ENCODE results near the gene LDLRAD3. TPM values are rescaled to one million over a fixed set of nuclear protein-coding genes. Genes with fewer than 3 reads are reported as not detected.

Gene LDLRAD3
- total RNA-seq, 1 donor from 2014 or later = 8.6 TPM

- Mint-ChIP-seq H3K27me3 (ENCODE audit: low read depth) (peaks cover 13% of the 10 kb centered on the region), H3K4me1 (ENCODE audit: low read depth) (no peaks in the 10 kb centered on the region), H3K9me3 (ENCODE audit: low read depth) (no peaks in the 10 kb centered on the region), H3K27ac (ENCODE audit: unreplicated experiment) (no peak overlapping the region), H3K4me3 (ENCODE audit: unreplicated experiment) (no peak overlapping the region), H3K36me3 (ENCODE audit: low read depth) (no peaks in the 10 kb centered on the region)
- DNase-seq (ENCODE audit: low spot score) = no peak
- TF ChIP-seq, protein P1, sequence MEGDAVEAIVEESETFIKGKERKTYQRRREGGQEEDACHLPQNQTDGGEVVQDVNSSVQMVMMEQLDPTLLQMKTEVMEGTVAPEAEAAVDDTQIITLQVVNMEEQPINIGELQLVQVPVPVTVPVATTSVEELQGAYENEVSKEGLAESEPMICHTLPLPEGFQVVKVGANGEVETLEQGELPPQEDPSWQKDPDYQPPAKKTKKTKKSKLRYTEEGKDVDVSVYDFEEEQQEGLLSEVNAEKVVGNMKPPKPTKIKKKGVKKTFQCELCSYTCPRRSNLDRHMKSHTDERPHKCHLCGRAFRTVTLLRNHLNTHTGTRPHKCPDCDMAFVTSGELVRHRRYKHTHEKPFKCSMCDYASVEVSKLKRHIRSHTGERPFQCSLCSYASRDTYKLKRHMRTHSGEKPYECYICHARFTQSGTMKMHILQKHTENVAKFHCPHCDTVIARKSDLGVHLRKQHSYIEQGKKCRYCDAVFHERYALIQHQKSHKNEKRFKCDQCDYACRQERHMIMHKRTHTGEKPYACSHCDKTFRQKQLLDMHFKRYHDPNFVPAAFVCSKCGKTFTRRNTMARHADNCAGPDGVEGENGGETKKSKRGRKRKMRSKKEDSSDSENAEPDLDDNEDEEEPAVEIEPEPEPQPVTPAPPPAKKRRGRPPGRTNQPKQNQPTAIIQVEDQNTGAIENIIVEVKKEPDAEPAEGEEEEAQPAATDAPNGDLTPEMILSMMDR (IDR thresholded peaks at IDR 0.05) = no peak
These were observed 25.1 kb upstream of the LDLRAD3 start for GRCh38 chr11:35918716-35919115.

DNA sequence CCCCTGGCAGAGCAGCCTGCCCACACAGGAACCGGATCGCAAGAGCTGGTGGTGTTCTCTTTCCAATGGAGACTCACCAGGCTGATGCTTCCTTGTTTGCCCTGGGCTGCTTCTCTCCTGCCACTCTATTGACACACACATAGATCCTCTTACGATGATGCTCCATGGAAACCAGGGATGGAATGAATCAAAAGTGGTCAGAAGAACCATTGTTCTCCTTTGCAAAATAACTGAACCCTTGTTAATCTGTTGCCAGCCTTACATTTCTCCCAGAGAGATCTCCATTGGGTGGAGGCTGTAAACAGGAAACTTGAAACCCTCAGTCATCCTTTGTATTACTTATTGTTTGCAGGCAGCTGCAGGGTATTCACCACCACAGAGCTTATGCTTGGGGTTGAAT is 24.6 kb upstream of the LDLRAD3 start:
- Mint-ChIP-seq H3K36me3 (ENCODE audit: low read depth) (no peaks in the 10 kb centered on the region), H3K27me3 (ENCODE audit: low read depth) (peaks cover 13% of the 10 kb centered on the region), H3K27ac (ENCODE audit: unreplicated experiment) (no peak overlapping the region), H3K9me3 (ENCODE audit: low read depth) (no peaks in the 10 kb centered on the region), H3K4me1 (ENCODE audit: low read depth) (no peaks in the 10 kb centered on the region), H3K4me3 (ENCODE audit: unreplicated experiment) (no peak overlapping the region)
- TF ChIP-seq, protein P1 (IDR thresholded peaks at IDR 0.05) = no peak
- no peak for DNase-seq (ENCODE audit: low spot score)

- Mint-ChIP-seq H3K27ac (ENCODE audit: unreplicated experiment) (no peak overlapping the region), H3K9me3 (ENCODE audit: low read depth) (no peaks in the 10 kb centered on the region), H3K27me3 (ENCODE audit: low read depth) (peaks cover 7% of the 10 kb centered on the region), H3K4me1 (ENCODE audit: low read depth) (no peaks in the 10 kb centered on the region), H3K4me3 (ENCODE audit: unreplicated experiment) (no peak overlapping the region), H3K36me3 (ENCODE audit: low read depth) (no peaks in the 10 kb centered on the region)
- TF ChIP-seq, protein P1 (IDR thresholded peaks at IDR 0.05) = no peak
- no peak for DNase-seq (ENCODE audit: low spot score)
These were observed 20.4 kb upstream of the LDLRAD3 start for GRCh38 chr11:35923452-35923851.

DNA sequence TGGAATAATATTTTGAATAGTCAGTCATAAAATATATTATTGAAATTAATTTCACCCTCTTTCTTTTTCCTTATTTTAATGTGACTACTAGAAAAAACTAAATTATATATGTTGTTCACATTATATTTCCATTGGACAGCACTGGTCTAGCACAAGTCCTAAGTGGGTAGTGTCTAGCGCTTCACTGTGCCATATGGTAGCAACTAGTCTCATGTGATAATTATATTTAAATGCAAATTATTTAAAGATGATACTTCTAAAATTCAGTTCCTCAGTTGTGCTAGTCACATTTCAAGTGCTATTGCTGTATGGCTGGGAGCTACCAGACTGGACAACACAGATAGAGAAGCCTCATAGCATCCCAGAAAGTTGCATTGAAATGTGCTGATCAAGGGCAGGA is 19.1 kb upstream of the LDLRAD3 start:
- Mint-ChIP-seq H3K9me3 (ENCODE audit: low read depth) (no peaks in the 10 kb centered on the region), H3K27ac (ENCODE audit: unreplicated experiment) (no peak overlapping the region), H3K4me1 (ENCODE audit: low read depth) (no peaks in the 10 kb centered on the region), H3K27me3 (ENCODE audit: low read depth) (peaks cover 2% of the 10 kb centered on the region), H3K4me3 (ENCODE audit: unreplicated experiment) (no peak overlapping the region), H3K36me3 (ENCODE audit: low read depth) (no peaks in the 10 kb centered on the region)
- TF ChIP-seq, protein P1 (IDR thresholded peaks at IDR 0.05) = no peak
- no peak for DNase-seq (ENCODE audit: low spot score)

- H3K27me3 Mint-ChIP-seq (ENCODE audit: low read depth) = peaks cover 2% of the 10 kb centered on the region
- H3K4me3 Mint-ChIP-seq (ENCODE audit: unreplicated experiment) = no peak overlapping the region
- no peaks in the 10 kb centered on the region for H3K4me1 Mint-ChIP-seq (ENCODE audit: low read depth)
- DNase-seq (ENCODE audit: low spot score) = no peak
- H3K9me3 Mint-ChIP-seq (ENCODE audit: low read depth) = peaks cover 3% of the 10 kb centered on the region
- H3K27ac Mint-ChIP-seq (ENCODE audit: unreplicated experiment) = no peak overlapping the region
- TF ChIP-seq, protein P1 (IDR thresholded peaks at IDR 0.05) = no peak
- H3K36me3 Mint-ChIP-seq (ENCODE audit: low read depth) = no peaks in the 10 kb centered on the region
These were observed 16.8 kb upstream of the LDLRAD3 start for GRCh38 chr11:35927104-35927503.
